ENCODE measurements around the gene TSN. TPM values are rescaled to one million over a fixed set of nuclear protein-coding genes. Genes with fewer than 3 reads are reported as not detected.

TSN gene
- total and polyA plus RNA-seq, 10 of the 15 experiments (the other 5 are each of a cell fraction or from before 2014, with no cell fraction given) = 45.6 to 102 (median 59.2) TPM

GRCh38 chr2:121776361-121776760, 20.9 kb downstream of the TSN start (continued):
- TF ChIP-seq E2F8 (IDR thresholded peaks at IDR 0.05; ENCODE audit: low read depth, partially characterized antibody) (no peak), CHD4 (IDR thresholded peaks at IDR 0.05) (no peak), BCLAF1 (IDR thresholded peaks at IDR 0.05) (no peak), ZBTB40 (IDR thresholded peaks at IDR 0.05; ENCODE audit: borderline replicate concordance) (no peak), ASH2L (IDR thresholded peaks at IDR 0.05; ENCODE audit: borderline replicate concordance, low read depth) (no peak), ZZZ3 (IDR thresholded peaks at IDR 0.05; ENCODE audit: control insufficient read depth, insufficient read length, low read depth) (no peak), ZBTB11 (CRISPR knock-in tag; IDR thresholded peaks at IDR 0.05) (no peak)
